Endodermal cell (in vitro differentiated cells): Measurements from ENCODE around the gene FAM168B. TPM values are rescaled to one million over a fixed set of nuclear protein-coding genes. Genes with fewer than 3 reads are reported as not detected.

Experiments
- DNase-seq: peaks from one replicate; pipeline ENCODE4 v3.0.0-alpha.2; 2017
- H3K27ac ChIP-seq: 2 replicates; pipeline ENCODE4 v1.5.1; 2013; ENCODE audit warnings: mild to moderate bottlenecking, low read depth, low read length, moderate library complexity
- H3K27me3 ChIP-seq: 2 replicates; pipeline ENCODE4 v1.6.1; 2013; ENCODE audit warnings: mild to moderate bottlenecking, low read length, moderate library complexity; ENCODE audit not compliant: insufficient read depth, control insufficient read depth, poor library complexity, severe bottlenecking
- H3K36me3 ChIP-seq: 2 replicates; pipeline ENCODE4 v1.7.0; 2013; ENCODE audit warnings: mild to moderate bottlenecking, low read length, moderate library complexity; ENCODE audit not compliant: control insufficient read depth, insufficient read depth
- H3K4me1 ChIP-seq: one replicate; pipeline ENCODE4 v1.7.0; 2013; ENCODE audit warnings: low read length; ENCODE audit not compliant: control insufficient read depth, insufficient read depth
- H3K4me3 ChIP-seq: 2 replicates; pipeline ENCODE4 v1.5.1; 2013; ENCODE audit warnings: mild to moderate bottlenecking, low read length, moderate library complexity
- H3K9ac ChIP-seq: 2 replicates; pipeline ENCODE4 v1.6.1; 2013; ENCODE audit warnings: mild to moderate bottlenecking, low read length, moderate library complexity; ENCODE audit not compliant: poor library complexity, severe bottlenecking; ENCODE audit errors: extremely low read depth
- H3K9me3 ChIP-seq: 2 replicates; pipeline ENCODE4 v1.6.1; 2013; ENCODE audit warnings: mild to moderate bottlenecking, low read length, moderate library complexity; ENCODE audit not compliant: control insufficient read depth
- H3K27ac Mint-ChIP-seq: 2 replicates; pipeline ENCODE4 v1.8.0; 2020; ENCODE audit warnings: mixed read lengths
- H3K27me3 Mint-ChIP-seq: 2 replicates; pipeline ENCODE4 v1.8.0; 2021; ENCODE audit warnings: mild to moderate bottlenecking, mixed read lengths; ENCODE audit not compliant: insufficient read depth
- H3K36me3 Mint-ChIP-seq: 2 replicates; pipeline ENCODE4 v1.8.0; 2020; ENCODE audit warnings: low read depth, mixed read lengths
- H3K4me1 Mint-ChIP-seq: 2 replicates; pipeline ENCODE4 v1.8.0; 2020; ENCODE audit warnings: mixed read lengths
- H3K4me3 Mint-ChIP-seq: 2 replicates; pipeline ENCODE4 v1.8.0; 2020; ENCODE audit warnings: mild to moderate bottlenecking, moderate library complexity, mixed read lengths
- H3K9me3 Mint-ChIP-seq: 2 replicates; pipeline ENCODE4 v1.8.0; 2020; ENCODE audit warnings: mild to moderate bottlenecking, mixed read lengths
- CTCF ChIP-seq: fragments of 200-600 bp; sonication (generic); conservative IDR thresholded peaks from 2 replicates; pipeline ENCODE4 v1.5.0; 2021; ENCODE audit warnings: antibody characterized with exemption, mild to moderate bottlenecking
- WGBS, 2 experiments: methylation state at CpG; one replicate each; pipeline versions ENCODE4 v1.1.5 to v1.1.7; 2013; ENCODE audit warnings: missing lambda C conversion rate in 2 of 2, mixed read lengths in 1 of 2; ENCODE audit not compliant: insufficient coverage in 1 of 2, insufficient read length in 1 of 2; 5-methylcytosine and 5-hydroxymethylcytosine counted together
- total RNA-seq, 2 donors: library from RNA; stranded (reverse); fragmentation: NEBNext Ultra II Directional in 1 of 2; extraction: Animal tissue kit (Norgen Biotek cat#: 25700) in 1 of 2; gene quantifications; 2 replicates in 1 of 2; 3 replicates in 1 of 2; pipeline ENCODE4 v1.2.1, GENCODE V29; 2021

FAM168B gene
- total RNA-seq, 2 donors from 2014 or later = 77.5 to 77.6 TPM

- no peaks in the 10 kb centered on the region for H3K36me3 ChIP-seq
- H3K9me3 ChIP-seq = no peaks in the 10 kb centered on the region
- no peak overlapping the region for H3K27ac Mint-ChIP-seq
- no peak overlapping the region for H3K4me3 Mint-ChIP-seq
- WGBS, 2 experiments = 86 to 92% methylated on average over 2 to 6 of the region's 6 CpGs
- H3K36me3 Mint-ChIP-seq = no peaks in the 10 kb centered on the region
- no peaks in the 10 kb centered on the region for H3K9me3 Mint-ChIP-seq
- H3K4me1 Mint-ChIP-seq = peaks cover 13% of the 10 kb centered on the region
- no peaks in the 10 kb centered on the region for H3K4me1 ChIP-seq
- H3K9ac ChIP-seq = no peak overlapping the region
- no peaks in the 10 kb centered on the region for H3K27me3 ChIP-seq
- DNase-seq = peak; percentile 17
- H3K27me3 Mint-ChIP-seq = no peaks in the 10 kb centered on the region
- no peak overlapping the region for H3K4me3 ChIP-seq
- no peak for TF ChIP-seq CTCF
- H3K27ac ChIP-seq = no peak overlapping the region
Observed at GRCh38 chr2:131009713-131010475, 83.4 kb downstream of the FAM168B start.

- no peaks in the 10 kb centered on the region for H3K27me3 ChIP-seq
- Mint-ChIP-seq H3K27ac (no peak overlapping the region), H3K9me3 (no peaks in the 10 kb centered on the region), H3K4me1 (peaks cover 14% of the 10 kb centered on the region), H3K27me3 (no peaks in the 10 kb centered on the region), H3K4me3 (no peak overlapping the region), H3K36me3 (no peaks in the 10 kb centered on the region)
- H3K27ac ChIP-seq = no peak overlapping the region
- no peak overlapping the region for H3K9ac ChIP-seq
- no peak overlapping the region for H3K4me3 ChIP-seq
- TF ChIP-seq CTCF = peak; percentile 56
- no peak for DNase-seq
- no peaks in the 10 kb centered on the region for H3K36me3 ChIP-seq
- no peaks in the 10 kb centered on the region for H3K9me3 ChIP-seq
- 100% methylated on average over 1 of the region's 1 CpG; no CpG with 5 or more reads in 1 of the 2 experiments for WGBS, 2 experiments
- no peaks in the 10 kb centered on the region for H3K4me1 ChIP-seq
Observed at GRCh38 chr2:131008967-131009366, 84.3 kb downstream of the FAM168B start.

GRCh38 chr2:131006561-131006960, 86.7 kb downstream of the FAM168B start:
- H3K27me3 Mint-ChIP-seq = no peaks in the 10 kb centered on the region
- WGBS, 2 experiments = 93% methylated on average over 2 of the region's 2 CpGs; no CpG with 5 or more reads in 1 of the 2 experiments
- no peak overlapping the region for H3K4me3 Mint-ChIP-seq

More at GRCh38 chr2:131006561-131006960, 86.7 kb downstream of the FAM168B start:
- H3K4me3 ChIP-seq = no peak overlapping the region
- Mint-ChIP-seq H3K27ac (no peak overlapping the region), H3K4me1 (peaks cover 7% of the 10 kb centered on the region), H3K9me3 (no peaks in the 10 kb centered on the region), H3K36me3 (no peaks in the 10 kb centered on the region)
- H3K4me1 ChIP-seq = no peaks in the 10 kb centered on the region
- DNase-seq = peak; percentile 25
- H3K27ac ChIP-seq = no peak overlapping the region
- no peak for TF ChIP-seq CTCF
- peaks cover 3% of the 10 kb centered on the region for H3K36me3 ChIP-seq
- no peaks in the 10 kb centered on the region for H3K27me3 ChIP-seq
- no peaks in the 10 kb centered on the region for H3K9me3 ChIP-seq
- H3K9ac ChIP-seq = no peak overlapping the region
